ENCODE results near the gene GALNT17.

Gene GALNT17

DNA sequence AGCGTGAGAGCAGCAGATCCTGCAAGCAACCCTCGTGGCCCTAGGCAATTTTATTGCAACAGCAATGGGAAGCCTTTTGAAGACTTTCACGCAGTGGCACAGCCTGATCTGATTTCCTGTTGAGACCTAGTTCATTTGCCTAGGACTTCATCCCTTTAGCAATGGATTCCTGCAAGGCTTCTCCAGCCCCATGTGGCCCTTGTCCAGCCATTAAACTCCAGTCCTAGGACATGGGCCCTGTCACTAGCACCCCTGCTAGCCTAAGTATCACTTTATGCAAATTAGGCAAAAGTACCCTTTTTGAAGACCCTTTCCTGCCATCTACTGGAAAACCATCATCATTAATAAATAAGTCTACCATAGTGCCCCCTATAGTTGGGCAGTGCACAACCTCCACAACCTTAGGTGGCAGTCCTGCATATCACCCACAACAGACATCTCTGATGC is 379.4 kb downstream of the GALNT17 start:
- no peak for DNase-seq

GRCh38 chr7:71517940-71518699 is 386.2 kb downstream of the GALNT17 start:
- no peak for DNase-seq

DNA sequence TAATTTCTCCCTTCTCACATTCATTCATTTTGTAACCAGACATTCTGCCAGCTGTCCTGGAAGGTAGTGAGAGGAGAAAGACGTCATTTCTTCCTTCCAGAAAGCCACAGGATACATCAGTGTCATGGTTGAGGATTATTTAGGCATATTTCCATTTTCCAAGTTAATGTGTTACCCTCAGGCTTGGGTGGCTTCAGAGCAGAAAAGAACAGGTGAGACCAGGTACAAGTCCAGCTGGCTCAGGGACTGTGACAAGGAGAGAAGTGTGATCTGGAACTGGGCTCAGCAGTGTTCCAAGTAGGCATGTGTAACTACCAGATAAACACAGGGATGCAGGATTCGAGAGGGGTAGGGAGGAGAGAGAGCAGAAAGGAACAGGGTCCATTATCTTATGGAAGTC is 386.9 kb downstream of the GALNT17 start:
- DNase-seq: no peak

GRCh38 chr7:71521506-71521905 is 389.6 kb downstream of the GALNT17 start:
- DNase-seq: no peak

- DNase-seq: no peak
Observed at GRCh38 chr7:71526106-71526505, 394.2 kb downstream of the GALNT17 start.

- DNase-seq: no peak
Observed at GRCh38 chr7:71527213-71527612, 395.3 kb downstream of the GALNT17 start.

DNA sequence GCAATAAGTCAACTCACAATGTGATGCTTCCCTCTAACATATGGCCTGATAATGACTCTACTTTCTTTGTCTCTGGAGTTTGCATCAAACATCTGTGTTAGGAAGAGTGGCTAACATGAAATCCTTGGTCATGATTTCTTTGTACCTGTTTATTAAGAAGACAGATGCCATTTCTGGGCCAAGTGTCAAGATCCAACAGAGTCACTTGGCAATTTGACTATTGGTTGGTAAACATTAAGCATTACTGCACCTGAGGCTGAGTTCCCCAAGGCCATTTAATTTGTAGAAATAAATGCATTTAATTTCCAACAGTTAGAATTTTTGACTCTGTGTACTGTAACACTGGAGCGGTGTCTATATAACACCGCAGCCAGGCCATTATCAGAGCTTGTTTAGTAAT is 403.7 kb downstream of the GALNT17 start:
- no peak for DNase-seq

- DNase-seq: no peak
Observed at GRCh38 chr7:71538210-71538609, 406.3 kb downstream of the GALNT17 start.

- no peak for DNase-seq
Observed at GRCh38 chr7:71539615-71540014, 407.7 kb downstream of the GALNT17 start.

- no peak for DNase-seq
Observed at GRCh38 chr7:71541707-71542353, 409.9 kb downstream of the GALNT17 start.

GRCh38 chr7:71543396-71543795 is 411.5 kb downstream of the GALNT17 start:
- DNase-seq: no peak

DNA sequence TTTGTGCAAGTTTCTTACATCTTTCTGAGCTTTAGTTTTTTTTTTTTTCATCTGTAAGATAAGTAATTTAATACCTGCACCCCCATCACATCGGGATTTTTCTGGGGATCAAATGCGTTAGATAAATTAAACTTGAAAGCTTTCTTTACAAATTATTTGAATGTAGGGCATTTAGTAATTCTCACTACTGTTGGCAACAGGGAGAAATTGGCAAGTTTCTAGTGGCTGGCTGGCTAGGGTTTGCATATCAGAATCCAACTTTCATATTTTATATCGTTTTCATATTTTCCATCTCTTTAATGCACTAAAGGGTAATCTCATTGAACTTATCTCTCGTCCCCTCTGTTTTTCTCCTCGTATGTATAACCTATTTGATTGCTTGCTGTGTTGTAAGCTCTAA is 412.9 kb downstream of the GALNT17 start:
- no peak for DNase-seq

DNA sequence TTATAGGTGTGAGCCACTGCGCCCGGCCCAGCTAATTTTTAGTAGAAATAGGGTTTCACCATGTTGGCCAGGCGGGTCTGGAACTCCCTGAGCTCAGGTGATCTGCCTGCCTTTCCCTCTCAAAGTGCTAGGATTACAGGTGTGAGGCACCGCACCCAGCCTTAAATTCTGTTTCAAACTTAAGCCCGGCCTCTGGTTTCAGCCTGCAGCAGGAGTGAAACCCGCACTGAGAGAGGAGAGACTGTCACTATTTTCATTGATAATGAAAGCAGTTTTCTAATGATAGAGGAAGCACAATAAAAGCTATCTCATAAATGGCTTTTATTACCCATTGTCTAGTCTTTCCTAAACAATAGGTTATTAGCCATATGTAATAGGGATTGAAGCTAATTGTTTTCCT is 415.5 kb downstream of the GALNT17 start:
- no peak for DNase-seq

DNA sequence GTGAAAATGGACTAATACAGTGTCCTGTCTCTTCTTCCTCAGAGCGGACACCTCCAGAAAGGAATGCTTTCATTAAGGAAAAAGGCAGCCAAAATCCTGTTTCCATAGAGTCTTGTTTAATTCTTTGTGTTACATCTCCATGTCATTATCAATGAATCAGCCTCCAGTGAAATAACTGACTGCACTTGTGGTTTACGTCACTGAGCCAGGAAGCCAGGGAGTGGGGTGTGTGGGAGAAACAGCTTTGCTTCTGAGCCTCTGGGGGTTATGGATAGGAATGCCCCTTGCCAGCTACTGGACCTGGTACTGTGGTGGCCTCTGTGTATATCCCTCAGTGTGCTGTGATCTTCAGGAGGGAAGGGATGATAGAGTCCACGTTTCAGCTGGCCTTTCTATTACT is 416.8 kb downstream of the GALNT17 start:
- no peak for DNase-seq

DNA sequence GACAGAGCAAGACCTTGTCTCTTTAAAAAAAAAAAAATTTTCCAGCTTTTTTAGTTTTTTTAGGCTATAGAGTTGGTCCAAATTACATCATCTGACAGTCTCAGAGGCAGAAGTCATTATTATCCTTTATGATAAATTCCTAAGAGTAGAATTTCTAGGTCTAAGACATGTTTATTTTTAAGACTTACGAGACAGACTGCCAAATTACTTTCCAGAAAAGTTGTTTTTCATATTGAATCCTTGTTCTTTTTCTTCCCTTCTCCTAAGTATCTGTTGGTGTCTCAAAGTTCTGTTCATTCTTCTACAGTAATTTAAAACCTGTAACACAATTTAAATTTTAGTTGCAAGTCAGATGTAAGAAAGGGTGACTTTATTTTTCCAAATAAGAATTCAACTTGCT is 421.4 kb downstream of the GALNT17 start:
- DNase-seq: no peak

DNA sequence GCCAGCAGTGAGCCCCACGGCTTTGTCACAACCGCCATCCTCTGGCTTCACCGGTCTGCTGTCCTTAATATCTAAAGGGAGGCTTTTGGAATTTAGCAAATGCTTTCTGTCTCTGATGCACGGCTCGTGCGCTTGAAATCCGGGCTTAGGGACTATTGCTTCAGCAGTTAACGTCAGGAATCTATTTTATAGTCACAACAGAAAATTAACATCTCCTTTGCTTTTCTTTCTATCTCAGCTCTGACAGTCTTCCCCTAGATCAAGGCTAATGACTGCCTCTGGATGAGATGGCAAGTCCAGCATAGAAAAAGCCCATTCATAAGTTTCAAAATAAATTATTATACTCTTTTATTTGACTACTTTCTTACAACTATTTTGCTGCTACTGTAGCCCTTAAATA is 423.8 kb downstream of the GALNT17 start:
- DNase-seq: no peak

GRCh38 chr7:71558806-71559613 is 427.1 kb downstream of the GALNT17 start:
- no peak for DNase-seq

- no peak for DNase-seq
Observed at GRCh38 chr7:71560354-71560995, 428.5 kb downstream of the GALNT17 start.

DNA sequence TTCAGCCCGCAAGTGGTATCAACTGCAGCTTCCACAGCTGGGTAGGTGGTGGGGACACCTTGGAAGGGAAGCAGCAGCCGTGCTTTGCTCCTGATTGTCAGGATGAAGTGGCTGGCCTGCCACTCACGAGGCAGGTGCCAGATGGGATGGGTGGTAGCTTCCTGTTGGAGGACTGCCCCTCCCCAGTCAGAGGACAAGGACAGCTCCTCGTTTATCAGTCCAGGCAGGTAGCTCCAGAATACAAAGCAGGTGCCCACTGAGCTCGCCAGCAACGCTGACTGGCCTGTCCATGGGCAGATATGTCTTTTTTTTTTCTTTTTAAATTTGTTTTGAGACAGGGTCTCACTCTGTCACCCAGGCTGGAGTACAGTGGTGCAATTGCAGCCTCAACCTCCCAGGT is 431.3 kb downstream of the GALNT17 start:
- DNase-seq: no peak

- DNase-seq: no peak
Observed at GRCh38 chr7:71566376-71566775, 434.4 kb downstream of the GALNT17 start.

GRCh38 chr7:71566991-71567390 is 435.0 kb downstream of the GALNT17 start:
- no peak for DNase-seq

DNA sequence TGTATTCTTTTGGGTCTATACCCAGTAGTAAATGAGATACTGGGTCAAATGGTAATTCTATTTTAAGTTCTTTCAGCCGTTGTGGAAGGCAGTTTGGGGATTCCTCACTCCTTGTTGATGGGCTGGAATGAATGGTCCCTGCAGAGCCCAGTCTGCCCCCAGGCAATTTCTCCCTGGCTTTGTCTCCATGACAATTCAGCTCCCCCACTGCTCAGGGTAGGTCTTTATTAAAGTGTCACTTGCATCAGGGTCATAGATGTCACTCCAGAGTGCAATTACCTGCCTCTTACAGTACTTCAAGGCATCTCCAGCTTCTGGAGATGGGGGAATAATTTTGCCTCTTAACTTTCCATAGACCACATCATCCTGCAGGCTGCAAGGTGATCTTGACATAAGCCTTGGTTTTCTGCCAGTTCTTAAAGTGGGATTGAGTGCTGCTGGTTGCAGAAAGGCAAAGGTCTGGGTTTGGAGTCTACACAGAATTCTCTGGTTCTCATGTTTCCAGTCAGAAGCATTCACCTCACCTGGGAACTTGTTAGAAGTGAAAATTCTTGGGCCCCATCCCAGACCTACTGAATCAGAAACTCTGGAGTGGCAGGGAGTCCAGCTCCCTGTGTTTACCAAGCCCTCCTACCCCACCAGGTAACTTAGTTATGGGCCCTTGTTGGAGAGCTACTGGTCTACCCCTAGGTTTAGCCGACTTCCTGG is 442.4 kb downstream of the GALNT17 start:
- DNase-seq: no peak
